GM18499 (cell line): ENCODE results near the gene KIRREL1.

ENCODE experiments used
- ATAC-seq: cut with Tn5 transposase; IDR thresholded peaks from one replicate; pipeline ENCODE4 v1.9.1; 2021; ENCODE audit warnings: moderate number of reproducible peaks; ENCODE audit not compliant: insufficient read depth, unreplicated experiment

The KIRREL1 gene

GRCh38 chr1:158099185-158099584, 105.7 kb downstream of the KIRREL1 start:
- ATAC-seq: no peak

DNA sequence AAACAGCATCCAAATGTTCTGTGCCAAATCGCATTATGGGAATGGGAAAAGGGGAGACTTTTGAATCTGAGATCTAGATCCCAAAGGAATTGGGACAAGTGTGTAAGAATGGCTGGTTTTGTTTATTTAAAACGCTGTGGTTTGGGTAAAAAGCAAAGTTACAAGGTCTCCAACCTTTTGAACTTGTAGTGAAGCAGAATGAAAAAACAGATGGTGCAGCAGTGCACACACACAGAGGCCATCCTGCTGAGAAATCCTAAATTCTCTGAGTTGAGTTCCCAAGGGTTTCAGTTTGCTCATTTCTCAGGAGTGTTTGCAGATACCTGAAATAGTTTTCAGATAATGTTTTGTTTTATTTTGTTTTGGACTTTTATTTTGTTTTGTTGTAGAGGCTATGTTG, 107.1 kb downstream of the KIRREL1 start:
- no peak for ATAC-seq

DNA sequence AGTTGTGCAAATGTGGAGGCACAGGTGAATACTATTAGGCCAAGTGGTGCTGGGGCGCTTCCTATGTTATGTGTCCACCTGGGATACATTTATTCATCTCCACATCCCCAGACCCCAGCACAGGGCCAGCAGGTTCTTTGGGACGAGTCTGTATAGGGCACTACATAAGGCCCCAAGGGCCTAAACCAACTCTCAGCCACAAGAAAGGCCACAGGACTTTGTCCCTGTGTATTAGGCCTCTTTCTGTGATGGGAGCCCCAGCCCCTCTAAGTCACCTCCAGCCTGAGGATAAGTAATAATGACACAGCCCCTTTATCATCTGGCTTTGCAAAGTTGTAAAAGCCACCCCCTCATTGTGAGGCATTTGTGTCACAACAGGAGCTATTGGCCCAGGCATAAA, 108.0 kb downstream of the KIRREL1 start:
- no peak for ATAC-seq

GRCh38 chr1:158101927-158102326, 108.5 kb downstream of the KIRREL1 start:
- ATAC-seq: no peak

DNA sequence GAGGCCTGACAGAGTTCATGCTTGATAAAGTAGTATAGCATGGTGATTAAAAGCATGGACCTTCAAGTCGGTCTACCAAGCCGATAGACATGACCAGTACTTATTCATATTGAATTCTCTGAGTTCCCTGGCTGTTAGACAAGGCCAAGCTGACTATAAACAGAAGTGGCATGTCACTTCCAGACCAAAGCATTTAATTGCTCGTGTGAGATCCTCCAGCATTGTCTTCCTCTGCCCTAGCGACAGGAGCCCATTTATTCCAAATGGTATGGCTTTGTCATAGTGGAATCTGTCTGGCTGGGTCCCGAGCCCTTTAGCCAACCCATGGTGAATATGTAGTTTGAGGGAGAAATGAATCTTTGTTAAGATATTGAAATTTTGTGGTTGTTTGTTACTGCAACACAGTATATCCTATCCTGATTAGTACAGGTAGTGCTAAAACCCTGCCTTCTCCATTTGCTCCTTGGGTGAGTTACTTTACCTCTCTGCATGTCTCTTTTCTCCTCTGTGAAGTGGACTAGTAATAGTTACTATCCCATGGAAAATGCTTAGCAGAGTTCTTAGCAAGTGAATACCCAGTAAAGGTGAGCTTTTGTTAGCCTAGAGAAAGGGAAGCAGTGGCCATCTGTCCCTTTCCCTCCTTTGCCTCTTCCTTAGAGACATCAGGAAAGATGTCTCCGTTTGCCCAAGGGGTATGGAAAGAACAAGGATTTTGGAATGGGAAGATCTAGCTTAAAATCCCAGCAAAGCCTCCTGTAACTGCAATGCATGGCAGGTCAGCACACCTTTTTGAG, 109.6 kb downstream of the KIRREL1 start:
- no peak for ATAC-seq

DNA sequence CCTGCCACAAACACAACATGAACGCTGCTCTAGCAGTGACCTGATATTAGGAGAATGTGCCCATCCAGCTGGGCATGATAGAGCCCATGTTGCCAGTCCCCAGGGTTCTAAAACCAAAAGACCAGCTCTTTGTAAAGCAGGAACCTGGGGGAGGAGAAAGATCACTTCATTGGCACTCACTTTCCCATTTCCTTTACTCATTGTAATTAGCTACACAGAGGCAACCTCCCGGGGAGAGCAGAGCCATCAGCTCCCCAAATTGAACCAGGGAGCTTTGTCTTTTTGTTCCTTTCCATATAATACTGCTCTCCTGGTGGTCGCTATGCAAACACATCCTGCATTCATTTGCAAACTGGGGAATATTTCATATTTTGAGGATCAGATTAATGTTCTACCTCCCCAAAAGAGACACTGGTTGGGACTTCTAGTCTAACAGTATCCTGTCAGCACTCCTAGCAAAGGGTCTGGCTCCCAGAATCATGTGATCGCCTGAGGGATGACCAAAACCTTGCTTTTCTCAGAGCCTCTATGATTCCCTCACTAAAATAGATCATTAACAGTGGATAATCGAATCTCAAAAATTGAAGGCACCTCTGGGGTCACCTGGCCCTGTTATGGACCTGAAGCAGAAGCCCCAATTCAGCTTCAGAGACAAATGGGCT, 110.5 kb downstream of the KIRREL1 start:
- no peak for ATAC-seq

DNA sequence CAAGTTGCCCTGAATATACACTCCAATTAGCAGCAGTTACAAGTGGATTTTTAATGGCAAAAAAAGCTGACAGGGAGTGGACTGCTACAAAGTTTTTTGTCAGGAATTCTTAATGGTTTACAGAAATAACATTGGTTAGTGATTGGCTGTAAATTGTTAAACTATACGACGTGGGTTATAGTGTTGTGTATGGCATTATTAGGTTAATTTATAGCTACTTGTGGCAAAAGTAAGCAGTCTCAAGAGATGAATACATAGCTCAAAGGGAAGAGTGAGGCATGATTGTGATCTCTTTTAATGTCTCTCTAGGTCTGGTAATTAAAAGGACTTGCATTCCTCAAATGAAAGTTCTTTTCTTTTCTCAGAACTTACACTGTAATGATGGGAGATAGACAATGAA, 111.4 kb downstream of the KIRREL1 start:
- no peak for ATAC-seq

- ATAC-seq: no peak
Observed at GRCh38 chr1:158105352-158106095, 112.1 kb downstream of the KIRREL1 start.

GRCh38 chr1:158107916-158108315, 114.5 kb downstream of the KIRREL1 start:
- no peak for ATAC-seq

GRCh38 chr1:158112994-158113758, 119.7 kb downstream of the KIRREL1 start:
- no peak for ATAC-seq

GRCh38 chr1:158113759-158114127, 120.3 kb downstream of the KIRREL1 start:
- no peak for ATAC-seq

GRCh38 chr1:158115126-158115525, 121.7 kb downstream of the KIRREL1 start:
- peak; percentile 70 for ATAC-seq

GRCh38 chr1:158116311-158117167, 123.1 kb downstream of the KIRREL1 start:
- no peak for ATAC-seq

DNA sequence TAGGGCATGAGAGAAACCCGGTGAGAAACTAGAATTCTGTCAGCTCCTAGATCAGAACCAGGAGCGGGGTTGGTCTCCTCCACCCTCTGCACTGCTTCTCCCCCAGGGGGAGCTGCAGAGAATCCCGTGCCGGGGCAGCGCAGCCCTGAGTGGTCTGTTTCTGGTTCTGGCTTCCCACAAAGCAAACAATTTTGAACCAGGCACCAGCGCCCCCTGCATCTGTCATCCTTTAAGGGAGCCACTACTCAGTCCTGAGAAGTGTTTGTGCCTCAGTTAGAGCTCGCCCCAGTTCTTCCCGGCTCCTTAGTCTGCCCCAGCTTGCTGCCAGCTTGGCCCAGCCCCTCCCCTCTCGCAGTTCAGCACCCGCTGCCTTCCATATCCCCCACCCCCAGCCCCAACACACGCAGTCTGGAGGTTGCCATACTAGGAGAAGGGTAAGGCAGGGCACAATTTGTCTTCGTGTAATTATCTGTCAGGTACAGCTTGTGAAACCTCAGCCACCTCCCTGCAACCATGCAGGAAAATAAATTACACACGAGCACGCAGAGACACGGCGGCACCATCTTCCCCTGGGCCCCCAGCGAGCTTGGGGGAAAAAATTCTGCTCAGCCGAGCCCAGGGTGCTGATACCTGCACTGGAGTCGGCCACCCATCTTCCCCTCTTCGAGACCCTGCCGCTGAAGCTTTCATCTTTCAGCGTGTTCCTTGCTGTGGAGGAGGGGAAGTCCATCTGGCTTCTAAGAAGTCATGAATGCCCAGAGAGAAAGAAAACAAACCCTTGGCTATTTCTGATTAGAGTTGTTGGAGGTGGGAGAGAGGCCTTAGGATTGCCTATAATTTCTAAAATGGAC, 124.6 kb downstream of the KIRREL1 start:
- no peak for ATAC-seq

GRCh38 chr1:158118713-158119402, 125.4 kb downstream of the KIRREL1 start:
- ATAC-seq: no peak

GRCh38 chr1:158119976-158120653, 126.7 kb downstream of the KIRREL1 start:
- ATAC-seq: no peak

- ATAC-seq: no peak
Observed at GRCh38 chr1:158121604-158122254, 128.3 kb downstream of the KIRREL1 start.
